Measurements from ENCODE around the gene SLC9A7.

The SLC9A7 gene

DNA sequence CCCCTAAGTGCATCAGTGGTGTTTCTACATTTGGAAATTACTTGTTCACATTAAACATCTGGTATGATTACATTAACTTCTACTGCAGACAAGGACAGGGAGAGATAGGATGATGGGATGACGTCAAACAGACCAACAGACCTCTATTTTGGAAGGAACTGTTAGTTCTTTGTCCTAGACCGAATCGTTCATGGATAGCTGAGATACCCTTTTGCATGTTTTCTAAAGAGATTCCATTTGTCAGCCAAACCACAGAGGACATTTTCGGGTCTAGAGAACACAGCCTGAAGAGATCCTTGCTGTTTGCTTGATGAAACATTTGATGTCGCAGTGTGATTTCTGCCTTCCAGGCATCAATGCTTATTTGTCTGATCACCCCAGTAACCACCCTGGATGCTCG lies 157.6 kb downstream of the SLC9A7 start:
- peak; percentile 37 for DNase-seq

DNA sequence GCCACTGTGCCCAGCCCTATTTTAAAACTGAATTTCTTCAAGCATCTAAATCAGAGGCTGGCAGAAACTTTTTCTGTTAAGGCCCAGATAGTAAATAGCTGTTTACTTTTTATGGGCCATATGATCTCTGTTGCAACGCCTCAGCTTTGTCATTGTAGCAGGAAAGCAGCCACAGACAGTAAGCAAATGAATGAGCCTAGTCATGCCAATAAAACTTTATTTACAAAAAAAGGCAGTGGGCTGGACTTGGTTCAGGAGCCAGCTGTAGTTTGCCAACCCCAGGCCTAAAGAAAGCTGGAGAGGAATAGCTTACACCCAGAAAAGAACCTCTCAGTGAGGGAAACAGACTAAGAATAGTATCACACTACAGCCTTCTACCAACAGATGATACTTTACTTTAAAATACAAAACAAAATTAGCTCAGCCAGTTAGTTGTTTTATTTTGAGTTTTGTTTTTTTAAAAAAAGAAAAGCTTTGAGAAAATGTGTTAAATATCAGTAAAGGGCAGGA lies 159.8 kb downstream of the SLC9A7 start:
- DNase-seq, result no peak

DNA sequence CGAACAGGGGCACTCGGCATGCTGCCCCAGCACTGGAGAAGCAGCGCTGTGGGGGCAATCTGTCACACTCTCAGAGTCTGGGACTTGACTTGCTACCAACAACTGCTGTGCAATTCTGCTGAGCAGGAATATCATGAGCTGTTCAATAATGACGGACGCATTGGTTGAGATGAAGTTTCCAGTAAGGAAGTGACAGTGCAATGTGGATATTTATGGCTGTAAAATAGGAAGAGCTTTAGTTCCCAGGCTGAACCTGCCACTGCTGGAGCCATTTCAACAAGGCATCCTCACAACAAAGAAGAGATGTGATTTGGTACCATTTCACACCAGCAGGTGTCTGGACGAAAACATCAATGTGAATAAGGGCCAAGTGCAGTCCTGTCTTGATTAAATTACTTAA lies 161.1 kb downstream of the SLC9A7 start:
- no peak for DNase-seq

DNA sequence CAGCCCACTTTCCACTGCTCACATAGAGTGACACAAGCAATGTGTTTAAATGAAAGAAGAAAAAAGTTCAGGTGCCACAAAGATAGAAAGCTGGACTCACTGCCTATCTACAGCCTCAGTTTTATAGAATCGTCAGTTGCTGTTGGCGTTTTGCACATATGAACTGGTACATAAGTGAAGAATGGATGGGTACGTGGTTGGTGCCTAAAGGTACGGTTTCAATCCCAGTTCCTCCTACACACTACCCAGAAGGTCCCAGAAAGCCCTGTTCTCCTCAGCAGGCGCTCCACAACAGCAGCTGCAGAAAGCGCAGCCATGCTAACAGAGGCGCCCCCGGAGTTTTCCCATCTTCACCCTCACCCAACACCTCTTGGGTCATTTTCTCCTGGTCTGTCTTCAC lies 161.7 kb downstream of the SLC9A7 start:
- DNase-seq, result no peak

DNA sequence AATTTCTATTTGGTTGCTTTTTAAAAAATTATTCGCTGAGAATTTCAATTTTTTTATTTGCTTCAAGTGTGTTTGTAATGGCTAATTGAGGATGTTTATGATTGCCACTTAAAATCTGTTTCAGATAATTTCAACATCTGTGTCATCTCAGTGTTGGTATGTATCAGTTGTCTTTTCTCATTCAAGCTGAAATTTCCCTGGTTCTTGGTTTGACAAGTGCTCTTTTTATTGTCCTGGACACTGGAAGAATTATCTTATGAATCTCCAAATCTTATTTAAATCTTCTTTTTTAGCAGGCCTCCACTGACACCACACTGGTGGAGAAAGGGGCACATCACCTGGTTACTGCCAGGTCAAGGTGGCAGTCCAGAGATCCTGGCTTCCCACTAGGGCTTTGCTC lies 163.8 kb downstream of the SLC9A7 start:
- DNase-seq, result no peak

DNA sequence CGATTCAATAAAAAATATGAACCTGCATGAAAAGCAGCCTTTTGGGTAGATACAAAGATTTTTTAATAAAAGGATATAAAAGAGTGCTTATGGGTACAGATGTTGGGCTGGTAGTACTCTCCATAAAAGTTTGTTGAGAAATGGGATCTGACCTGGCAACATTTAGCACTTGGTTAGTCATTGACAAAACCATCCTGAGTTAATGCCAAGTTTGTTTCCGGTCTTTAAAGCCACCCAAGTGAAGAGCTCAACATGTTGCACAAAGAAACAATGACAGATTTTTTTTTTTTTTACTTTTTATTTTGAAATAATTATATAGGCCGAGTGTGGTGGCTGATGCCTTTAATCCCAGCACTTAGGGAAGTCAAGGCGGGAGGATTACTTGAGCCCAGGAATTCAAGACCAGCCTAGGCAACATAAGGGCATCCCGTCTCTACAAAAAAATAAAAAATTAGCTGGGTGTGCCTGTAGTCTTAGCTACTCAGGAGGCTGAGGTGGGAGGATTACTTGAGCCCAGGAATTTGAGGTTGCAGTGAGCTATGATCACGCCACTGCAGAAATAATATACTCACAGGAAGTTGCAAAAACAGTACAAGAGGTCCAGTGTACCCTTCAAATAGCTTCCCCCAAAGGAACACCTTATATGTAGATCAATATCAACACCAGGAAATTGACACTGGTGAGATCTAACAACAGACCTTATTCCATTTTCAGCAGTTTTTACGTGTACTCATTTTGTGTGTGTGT lies 168.8 kb downstream of the SLC9A7 start:
- DNase-seq, result peak; percentile 69

DNA sequence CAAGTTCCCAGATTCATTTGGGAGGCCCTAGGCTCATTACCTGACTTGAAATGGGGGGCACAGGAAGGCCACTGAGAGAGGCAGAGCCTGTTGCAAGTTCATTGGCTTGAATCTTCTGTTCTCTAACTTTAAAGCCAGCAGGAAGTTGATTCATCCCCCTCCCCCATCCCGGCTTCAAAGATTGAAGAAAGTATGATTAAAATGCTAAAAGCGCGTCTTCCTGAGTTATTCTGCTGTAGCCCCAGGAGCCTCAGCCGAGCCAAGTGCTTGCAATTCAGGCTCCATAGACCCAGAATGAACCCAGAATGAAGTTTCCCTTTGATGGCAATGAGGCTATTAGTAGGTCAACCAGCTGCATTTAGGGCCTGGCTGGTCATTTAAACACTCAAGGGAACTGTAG lies 170.7 kb downstream of the SLC9A7 start:
- DNase-seq, result peak; percentile 82

DNA sequence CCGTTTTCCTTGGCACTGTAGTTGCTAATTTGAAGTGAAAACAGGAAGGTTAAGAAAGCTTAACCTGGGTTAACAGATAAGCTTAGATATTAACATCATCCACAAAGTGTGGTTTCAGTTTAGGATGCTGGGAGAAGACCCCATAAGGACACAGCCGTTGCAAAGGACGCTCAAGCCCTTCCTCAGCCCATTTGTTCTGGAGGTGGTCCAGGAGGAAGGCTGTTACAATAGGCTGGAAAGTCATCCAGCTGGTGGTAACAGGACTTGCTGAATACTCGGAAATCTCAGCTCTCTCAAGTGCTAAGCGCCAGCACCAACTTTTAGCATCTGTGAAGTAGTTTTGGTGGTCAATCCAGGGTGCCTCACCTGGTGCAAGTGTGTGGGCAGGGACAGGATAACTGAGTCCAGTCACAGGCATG lies 171.2 kb downstream of the SLC9A7 start:
- DNase-seq, result no peak

DNA sequence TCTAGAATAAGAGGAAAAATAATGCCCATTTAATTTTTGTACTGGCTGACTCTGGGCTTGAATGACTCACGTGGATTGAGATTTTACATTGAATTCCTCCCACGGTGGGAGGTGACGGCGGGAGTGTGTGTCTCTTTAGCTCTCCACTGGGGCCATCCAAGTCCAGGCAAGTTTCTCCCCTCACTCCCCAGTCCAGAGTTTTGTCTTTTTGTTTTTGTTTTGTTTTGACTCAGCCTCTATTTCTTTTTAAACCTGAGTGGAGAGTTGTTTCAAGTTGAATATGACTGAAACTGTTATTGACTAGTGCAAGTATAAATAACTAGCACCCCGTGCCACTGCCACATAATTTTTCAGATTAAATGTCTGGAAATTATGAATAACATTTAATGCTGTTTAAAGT lies 171.8 kb downstream of the SLC9A7 start:
- DNase-seq, result peak; percentile 68

DNA sequence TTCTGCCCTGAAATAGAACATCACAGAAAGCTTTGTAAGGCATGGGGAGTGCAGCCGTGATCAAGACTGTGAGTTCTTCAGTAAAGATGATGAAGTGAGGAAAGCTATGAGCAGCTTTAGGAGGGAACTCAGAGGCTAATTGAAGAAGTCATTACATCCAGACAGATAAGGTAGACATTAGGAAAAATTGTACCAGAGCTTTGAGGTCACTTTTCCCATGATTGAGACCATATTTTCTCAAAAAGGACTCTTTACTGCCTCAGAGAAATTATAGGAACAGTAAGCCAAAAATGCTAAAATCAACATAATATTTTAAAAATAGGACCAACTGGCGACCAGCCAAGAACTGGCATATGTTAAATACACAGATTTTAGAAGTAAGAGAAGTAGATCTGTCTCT lies 174.2 kb downstream of the SLC9A7 start:
- no peak for DNase-seq

DNA sequence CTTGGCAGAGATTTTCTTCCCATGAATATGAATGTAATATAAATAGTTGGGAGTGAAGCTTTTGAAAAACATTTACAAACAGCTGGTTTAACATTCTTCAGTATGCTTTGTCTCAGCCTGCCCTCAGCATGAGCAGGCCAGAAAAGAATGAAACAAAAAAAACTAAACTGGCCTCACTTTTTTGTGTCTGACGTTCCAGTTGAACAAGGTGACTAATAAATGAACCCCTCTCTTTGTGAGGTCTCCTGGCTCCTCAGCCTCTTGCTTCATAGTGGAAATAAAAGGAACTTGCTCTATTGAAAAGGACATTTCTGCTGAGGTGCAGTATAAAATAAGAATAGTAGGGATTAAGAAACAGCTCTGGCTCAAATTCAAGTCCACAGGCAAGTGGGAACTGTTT lies 176.0 kb downstream of the SLC9A7 start:
- peak; percentile 88 for DNase-seq

DNA sequence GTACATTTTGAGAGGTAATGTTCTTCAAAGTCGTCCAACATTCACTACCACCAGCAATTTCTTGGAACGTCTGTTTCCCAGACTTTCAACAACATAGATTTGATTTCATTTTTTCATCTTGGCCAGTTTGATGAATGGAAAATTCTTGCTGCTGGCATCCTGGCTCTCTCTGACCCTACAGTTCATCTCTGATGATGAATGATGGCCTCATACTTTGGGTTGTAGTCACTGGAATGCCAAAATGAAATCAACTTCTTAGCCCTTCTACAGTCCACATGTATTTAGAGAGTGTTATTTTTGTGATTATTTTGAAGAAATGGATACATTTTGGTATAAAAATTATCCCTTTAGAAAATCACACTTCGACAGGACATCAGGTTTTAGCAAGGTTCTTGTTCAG lies 176.6 kb downstream of the SLC9A7 start:
- DNase-seq, result peak; percentile 73

DNA sequence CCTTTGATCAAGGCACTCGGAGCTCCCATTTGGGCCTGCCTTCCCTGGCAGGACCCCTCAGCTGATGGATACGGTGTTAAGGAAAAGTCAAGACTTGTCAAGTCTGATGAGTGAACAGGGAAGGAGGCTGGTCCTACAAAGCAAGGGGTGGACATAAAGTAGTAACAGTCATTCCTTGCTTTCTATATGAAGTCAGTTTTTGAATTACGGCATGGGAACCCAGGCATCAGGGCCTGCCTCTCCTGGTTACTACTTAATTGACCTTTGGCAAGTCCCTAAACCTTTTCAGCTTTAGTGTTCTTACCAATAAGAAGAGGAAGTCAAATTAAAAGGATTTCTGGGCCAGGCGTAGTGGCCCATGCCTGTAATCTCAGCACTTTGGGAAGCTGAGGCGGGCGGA lies 178.3 kb downstream of the SLC9A7 start:
- DNase-seq, result no peak

DNA sequence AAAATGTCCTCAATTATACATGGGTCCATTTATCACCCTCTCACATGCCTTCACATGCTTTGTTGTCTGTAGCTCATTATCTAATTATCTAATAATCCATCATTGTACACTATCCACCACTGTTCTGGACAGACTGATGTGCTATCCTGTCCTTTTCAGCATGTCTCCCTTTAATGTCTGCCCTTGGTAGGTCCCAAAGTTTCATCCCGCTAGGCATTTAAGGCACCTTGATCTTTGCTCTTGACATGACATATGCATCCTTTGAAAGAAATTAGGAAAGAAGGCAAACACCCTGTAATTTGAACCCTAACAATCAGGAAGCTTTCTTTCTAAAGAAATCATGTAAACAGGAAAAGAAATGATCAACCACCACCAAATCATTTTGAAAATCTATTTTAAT lies 179.7 kb downstream of the SLC9A7 start:
- DNase-seq, result no peak

DNA sequence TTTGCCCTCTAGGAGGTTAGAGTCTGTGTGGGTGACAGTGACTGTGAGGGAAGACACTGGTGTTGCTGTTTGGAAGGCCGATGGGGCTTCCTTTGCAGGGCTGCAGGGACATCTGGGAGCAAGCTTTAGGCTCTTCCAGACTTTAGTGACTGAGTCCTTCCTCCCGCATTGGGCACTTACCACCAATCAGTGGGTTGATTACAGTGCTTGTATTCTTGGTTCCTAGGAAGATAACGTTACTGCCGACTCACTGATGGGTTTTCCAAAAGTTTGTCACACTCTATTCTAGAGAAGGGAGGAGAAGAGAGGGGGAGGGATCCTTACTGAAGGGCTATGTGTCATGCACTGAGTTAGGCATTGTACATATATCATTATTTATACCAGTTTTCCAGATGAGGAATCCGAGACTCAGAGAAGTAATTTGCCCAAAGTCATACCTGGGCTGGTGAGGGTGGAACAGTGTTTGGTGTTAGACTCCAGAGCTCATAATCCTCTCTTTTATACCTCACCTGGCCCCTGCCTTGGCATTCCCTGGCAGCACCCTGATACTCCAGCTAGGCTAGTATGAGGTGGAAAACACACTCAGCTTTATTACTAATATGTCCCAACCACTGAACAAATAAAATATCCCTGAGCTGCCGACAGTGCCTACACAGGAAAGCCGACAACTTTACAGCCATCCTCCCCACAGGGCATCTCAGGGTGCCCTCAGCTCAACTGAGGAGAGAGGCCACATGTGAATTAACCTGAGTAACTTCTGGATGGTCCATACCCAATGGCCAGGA lies 181.5 kb downstream of the SLC9A7 start:
- DNase-seq, result no peak

DNA sequence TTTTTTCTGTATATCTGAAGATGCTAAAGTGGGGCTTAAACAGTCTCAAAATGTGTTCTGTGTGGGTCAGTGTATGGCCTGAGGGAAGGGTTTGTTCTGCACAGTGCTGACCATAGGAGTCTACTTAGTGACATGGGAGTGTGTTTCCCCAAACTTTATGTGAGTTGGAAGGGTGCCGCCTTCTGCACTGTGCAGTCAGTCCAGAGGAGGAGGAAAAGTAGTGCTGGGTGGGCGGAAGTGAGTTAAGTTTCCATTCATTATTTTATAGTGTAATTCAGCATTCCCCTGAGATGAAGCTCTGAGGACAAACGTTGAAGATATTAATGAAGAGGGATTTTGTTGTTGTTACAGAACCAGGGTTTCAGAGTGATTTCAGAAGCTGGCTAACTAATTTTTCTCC lies 182.5 kb downstream of the SLC9A7 start:
- no peak for DNase-seq

DNA sequence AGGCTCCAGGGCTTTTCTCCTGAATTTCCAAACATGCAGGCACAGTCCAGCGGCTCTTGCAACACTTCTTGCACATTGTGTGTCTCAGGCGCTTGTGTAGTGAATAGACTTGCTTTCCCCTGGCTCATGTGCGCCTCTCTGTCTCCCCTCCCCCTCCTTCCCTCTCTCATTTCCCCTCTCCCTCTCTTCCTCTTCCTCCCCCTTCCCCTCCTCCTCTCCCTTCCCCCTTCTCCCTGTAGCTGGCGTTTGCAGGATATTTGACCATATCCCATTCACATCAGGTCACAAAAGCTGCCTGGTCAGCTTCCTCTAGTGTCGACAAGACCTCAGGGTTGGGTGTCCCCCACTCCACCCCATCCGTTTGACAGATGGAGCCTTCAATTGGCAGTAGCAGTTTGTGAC lies 182.9 kb downstream of the SLC9A7 start:
- no peak for DNase-seq

DNA sequence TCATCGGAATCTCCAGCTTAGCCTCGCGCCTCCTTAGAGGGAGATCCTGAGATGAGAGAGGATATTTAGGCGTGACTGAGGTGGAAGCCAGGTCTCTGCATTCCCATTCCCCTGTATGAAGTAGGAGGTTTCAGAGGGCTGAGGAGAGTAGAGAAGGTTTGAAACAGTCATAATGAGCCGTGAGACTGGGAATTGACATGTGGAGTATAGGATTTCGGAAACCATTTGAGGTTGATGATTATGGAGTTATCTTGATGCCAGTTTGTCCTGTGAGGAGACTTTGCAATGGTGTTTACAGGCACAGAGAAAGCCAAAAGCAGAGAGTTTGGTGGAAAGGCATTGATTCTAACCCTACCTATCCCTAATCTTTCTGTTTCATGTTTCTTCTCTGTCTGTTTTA lies 183.3 kb downstream of the SLC9A7 start:
- DNase-seq, result no peak

DNA sequence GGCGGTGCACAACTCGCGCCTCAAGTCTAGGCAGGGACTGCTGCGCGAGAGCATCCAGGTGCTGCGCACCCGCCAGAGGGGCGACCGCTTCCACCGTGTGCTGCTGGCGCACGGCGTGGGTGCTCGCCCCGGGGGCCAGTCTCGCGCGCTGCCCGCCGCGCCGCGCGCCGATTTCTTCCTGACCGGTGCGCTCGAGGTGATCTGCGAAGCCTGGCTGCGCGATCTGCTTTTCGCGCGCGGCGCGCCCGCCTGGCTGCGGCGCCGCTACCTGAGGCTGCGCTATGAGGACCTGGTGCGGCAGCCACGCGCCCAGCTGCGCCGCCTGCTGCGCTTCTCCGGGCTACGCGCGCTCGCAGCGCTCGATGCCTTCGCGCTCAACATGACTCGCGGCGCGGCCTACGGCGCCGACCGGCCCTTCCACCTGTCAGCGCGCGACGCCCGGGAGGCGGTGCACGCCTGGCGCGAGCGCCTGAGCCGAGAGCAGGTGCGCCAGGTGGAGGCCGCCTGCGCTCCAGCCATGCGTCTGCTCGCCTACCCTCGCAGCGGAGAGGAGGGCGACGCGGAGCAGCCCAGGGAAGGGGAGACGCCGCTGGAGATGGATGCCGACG lies 184.0 kb downstream of the SLC9A7 start:
- no peak for DNase-seq

DNA sequence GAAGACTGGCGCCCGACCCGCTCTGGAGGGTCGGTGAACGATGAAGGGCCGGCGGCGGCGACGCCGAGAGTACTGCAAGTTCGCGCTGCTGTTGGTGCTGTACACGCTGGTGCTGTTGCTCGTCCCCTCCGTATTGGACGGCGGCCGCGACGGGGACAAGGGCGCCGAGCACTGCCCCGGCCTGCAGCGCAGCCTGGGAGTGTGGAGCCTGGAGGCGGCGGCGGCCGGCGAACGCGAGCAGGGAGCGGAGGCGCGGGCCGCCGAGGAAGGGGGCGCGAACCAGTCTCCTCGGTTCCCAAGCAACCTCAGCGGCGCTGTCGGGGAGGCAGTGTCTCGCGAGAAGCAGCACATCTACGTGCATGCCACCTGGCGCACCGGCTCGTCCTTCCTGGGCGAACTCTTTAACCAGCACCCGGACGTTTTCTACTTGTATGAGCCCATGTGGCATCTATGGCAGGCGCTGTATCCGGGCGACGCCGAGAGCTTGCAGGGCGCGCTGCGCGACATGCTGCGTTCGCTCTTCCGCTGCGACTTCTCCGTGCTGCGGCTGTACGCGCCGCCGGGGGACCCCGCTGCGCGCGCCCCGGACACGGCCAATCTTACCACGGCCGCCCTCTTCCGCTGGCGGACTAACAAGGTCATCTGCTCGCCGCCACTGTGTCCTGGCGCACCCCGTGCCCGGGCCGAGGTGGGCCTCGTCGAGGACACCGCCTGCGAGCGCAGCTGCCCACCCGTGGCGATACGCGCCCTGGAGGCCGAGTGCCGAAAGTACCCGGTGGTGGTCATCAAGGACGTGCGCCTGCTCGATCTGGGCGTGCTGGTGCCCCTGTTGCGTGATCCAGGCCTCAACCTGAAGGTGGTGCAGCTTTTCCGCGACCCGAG lies 184.8 kb downstream of the SLC9A7 start:
- DNase-seq, result peak; percentile 58

DNA sequence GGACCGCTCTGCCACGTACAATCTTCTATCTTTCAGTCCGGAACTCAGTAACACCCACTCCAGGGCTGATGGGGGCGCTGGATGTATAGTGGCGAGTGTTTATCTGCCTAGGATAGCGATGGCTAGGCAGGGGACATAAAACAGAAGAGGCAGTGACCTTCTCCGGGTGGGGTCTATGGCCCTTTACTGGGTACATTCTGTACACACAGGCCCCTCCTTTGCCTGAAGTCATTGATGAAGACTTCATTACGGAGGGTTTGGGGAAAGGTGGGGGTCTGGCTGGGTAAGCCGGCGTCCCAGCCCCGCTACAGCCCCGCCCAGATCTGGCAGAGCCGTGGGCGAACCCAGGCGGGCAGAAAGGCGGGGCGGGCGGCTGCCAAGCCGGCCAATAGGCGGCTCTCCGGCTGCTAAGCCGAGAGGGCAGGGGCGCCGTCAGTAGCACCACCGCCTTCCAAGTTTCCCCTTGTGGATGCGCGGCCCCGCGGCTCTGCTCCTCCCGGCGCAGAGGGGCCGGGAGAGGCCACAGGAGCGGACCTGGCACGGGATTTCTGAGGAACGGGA lies 185.5 kb downstream of the SLC9A7 start, which contains the start of gene CHST7:
Gene CHST7, plus strand, starts transcription at position 435 of the 561 bp plus-strand sequence. CDS start 167 bp downstream, outside the sequence.
- peak; percentile 69 for DNase-seq

DNA sequence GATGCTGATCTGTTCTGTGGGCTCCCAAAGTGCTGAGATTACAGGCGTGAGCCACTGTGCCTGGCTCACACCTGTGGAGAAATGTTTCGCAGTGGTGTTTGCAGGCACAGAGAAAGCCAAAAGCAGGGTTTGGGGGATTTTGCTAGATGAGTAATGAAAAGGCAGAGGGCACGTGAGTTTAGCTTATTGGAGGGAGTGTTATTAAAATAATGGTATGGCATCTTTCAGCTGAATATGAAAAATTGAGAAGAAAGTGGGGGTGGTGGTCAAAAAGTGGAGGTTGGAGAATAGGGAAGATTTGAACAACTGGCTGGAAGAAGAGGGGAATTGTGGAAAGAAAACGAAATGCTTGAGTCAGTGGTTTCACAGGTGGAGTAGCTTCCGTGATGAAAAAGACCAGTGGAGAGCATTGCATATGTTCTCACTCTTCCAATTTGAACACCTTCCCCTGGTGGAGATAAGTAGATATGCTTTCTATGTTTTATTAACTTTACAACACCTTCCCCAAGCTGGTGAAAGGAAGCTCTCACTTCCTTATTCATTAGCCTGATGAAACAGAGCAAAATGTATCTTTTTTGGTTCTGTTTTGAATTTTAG lies 186.5 kb downstream of the SLC9A7 start:
- DNase-seq, result no peak

Data from fibroblast of skin of scalp (primary cell).